ENCODE results near the gene ACAP1. TPM values are rescaled to one million over a fixed set of nuclear protein-coding genes. Genes with fewer than 3 reads are reported as not detected.

The ACAP1 gene
- total and polyA plus RNA-seq, 12 donors: 2.1 to 54.7 (median 10.8) TPM

GRCh38 chr17:7394452-7395191 is 58.3 kb downstream of the ACAP1 start, which contains the start of gene PLSCR3:
Gene PLSCR3, minus strand, starts transcription at chr17:7394525. Its CDS starts 415 bp downstream, at chr17:7394110.
- Histone ChIP-seq H3K27me3 (no peaks in the 10 kb centered on the region), H3K9me3 (replicated peaks in 1 of 3) (no peaks in the 10 kb centered on the region), H3K4me1 (replicated peaks in 1 of 2) (peaks cover 6 to 16% of the 10 kb centered on the region in 2 donors), H3K36me3 (replicated peaks in 1 of 2) (no peaks in the 10 kb centered on the region), H3K4me3 (peak within 1 kb of the TSS; percentile 56 to 72 (median 62)), H3K27ac (peak within 1 kb of the TSS; percentile 90 to 96 (median 93))
- peak; percentile 89 to 94 (median 92) for DNase-seq
- TF ChIP-seq POLR2A (IDR thresholded peaks at IDR 0.05) (peak; percentile 70 to 86), CTCF (IDR thresholded peaks at IDR 0.05) (peak in 4 of 6 experiments; percentile 26 to 61 (median 50))
- intact Hi-C loops (cut with DNase I): no loop called here
- 0 to 1% (median 0%) methylated on average over 4 to 71 of the region's 71 CpGs for WGBS, 4 donors

- no peak for DNase-seq
- H3K9me3 ChIP-seq (replicated peaks in 1 of 3): no peaks in the 10 kb centered on the region
- peaks cover 6 to 16% of the 10 kb centered on the region in 2 donors for H3K4me1 ChIP-seq (replicated peaks in 1 of 2)
- no peaks in the 10 kb centered on the region for H3K27me3 ChIP-seq
- H3K36me3 ChIP-seq (replicated peaks in 1 of 2): no peaks in the 10 kb centered on the region
- no peak for TF ChIP-seq POLR2A (IDR thresholded peaks at IDR 0.05)
- TF ChIP-seq CTCF (IDR thresholded peaks at IDR 0.05): no peak
- no peak overlapping the region for H3K4me3 ChIP-seq
- 83 to 89% (median 86%) methylated on average over 4 of the region's 4 CpGs for WGBS, 4 donors
- intact Hi-C loops (cut with DNase I): no loop called here
- no peak overlapping the region for H3K27ac ChIP-seq
Observed at GRCh38 chr17:7396147-7396546, 59.8 kb downstream of the ACAP1 start.

GRCh38 chr17:7398612-7399011 is 62.3 kb downstream of the ACAP1 start:
- Histone ChIP-seq H3K27me3 (no peaks in the 10 kb centered on the region), H3K4me3 (no peak overlapping the region), H3K4me1 (replicated peaks in 1 of 2) (peaks cover 13 to 19% of the 10 kb centered on the region in 2 donors), H3K27ac (no peak overlapping the region), H3K36me3 (replicated peaks in 1 of 2) (no peaks in the 10 kb centered on the region), H3K9me3 (replicated peaks in 1 of 3) (no peaks in the 10 kb centered on the region)
- intact Hi-C loops (cut with DNase I): loop anchor here in 1 of 2 donors (2.0 kb wide), 1 partner anchor 76 kb away; no protein-coding TSS in a partner anchor
- WGBS, 4 donors: 72 to 92% (median 76%) methylated on average over 2 of the region's 2 CpGs
- no peak for DNase-seq
- TF ChIP-seq POLR2A (IDR thresholded peaks at IDR 0.05) (no peak), CTCF (IDR thresholded peaks at IDR 0.05) (no peak)

Small RNA genes lying within 50 kb of the gene (small RNA-seq; reads per million reads assigned to genes)
- 0 reads per million in 2 donors for gene AC026954.2

Other genes with a start within 250 kb of the ACAP1 start
Only the 30 nearest of the 35 such genes appear.
- gene ASGR1, start 157.2 kb upstream of the ACAP1 start, total RNA-seq: 1 to 10 TPM in 6 of 9 donors, under 1 TPM in 1, not detected in 2; 0.63 to 2.7 (median 1.7) TPM
- 1 to 10 TPM in 2 of 3 donors, under 1 TPM in 1; 0.29 to 6.9 (median 5.0) TPM for gene ASGR1, start 157.2 kb upstream of the ACAP1 start, polyA plus RNA-seq
- gene DLG4, start 116.7 kb upstream of the ACAP1 start, total RNA-seq: 10 to 100 TPM; 14.1 to 70.2 (median 31.4) TPM
- gene DLG4, start 116.7 kb upstream of the ACAP1 start, polyA plus RNA-seq: 100 to 1,000 TPM in 1 of 3 donors, 10 to 100 TPM in 2; 19.1 to 172 (median 29.6) TPM
- 1,000 to 10,000 TPM in 8 of 9 donors, 100 to 1,000 TPM in 1; 961 to 2,378 (median 1,747) TPM for gene ACADVL, start 116.6 kb upstream of the ACAP1 start, total RNA-seq
- gene ACADVL, start 116.6 kb upstream of the ACAP1 start, polyA plus RNA-seq: 1,000 to 10,000 TPM in 2 of 3 donors, 100 to 1,000 TPM in 1; 972 to 6,098 (median 5,777) TPM
- gene DVL2, start 102.0 kb upstream of the ACAP1 start, total RNA-seq: 10 to 100 TPM; 25.2 to 87.2 (median 44.8) TPM
- 10 to 100 TPM; 11.8 to 80.9 (median 19.2) TPM for gene DVL2, start 102.0 kb upstream of the ACAP1 start, polyA plus RNA-seq
- gene PHF23, start 97.1 kb upstream of the ACAP1 start, total RNA-seq: 100 to 1,000 TPM in 1 of 9 donors, 10 to 100 TPM in 8; 33.5 to 141 (median 66.8) TPM
- gene PHF23, start 97.1 kb upstream of the ACAP1 start, polyA plus RNA-seq: 10 to 100 TPM; 28.0 to 80.3 (median 49.6) TPM
- 1,000 to 10,000 TPM in 1 of 9 donors, 100 to 1,000 TPM in 8; 195 to 1,049 (median 833) TPM for gene GABARAP, start 94.1 kb upstream of the ACAP1 start, total RNA-seq
- 1,000 to 10,000 TPM in 2 of 3 donors, 100 to 1,000 TPM in 1; 694 to 1,285 (median 1,047) TPM for gene GABARAP, start 94.1 kb upstream of the ACAP1 start, polyA plus RNA-seq
- gene CTDNEP1, start 84.8 kb upstream of the ACAP1 start, total RNA-seq: 100 to 1,000 TPM in 5 of 9 donors, 10 to 100 TPM in 4; 30.3 to 144 (median 125) TPM
- 100 to 1,000 TPM in 1 of 3 donors, 10 to 100 TPM in 2; 67.9 to 177 (median 84.4) TPM for gene CTDNEP1, start 84.8 kb upstream of the ACAP1 start, polyA plus RNA-seq
- 10 to 100 TPM; 28.0 to 82.7 (median 58.8) TPM for gene ELP5, start 84.3 kb upstream of the ACAP1 start, total RNA-seq
- gene ELP5, start 84.3 kb upstream of the ACAP1 start, polyA plus RNA-seq: 10 to 100 TPM; 39.0 to 96.5 (median 77.4) TPM
- 10 to 100 TPM in 4 of 9 donors, 1 to 10 TPM in 5; 2.0 to 35.6 (median 7.0) TPM for gene CLDN7, start 74.1 kb upstream of the ACAP1 start, total RNA-seq
- 1 to 10 TPM; 1.6 to 9.7 (median 5.3) TPM for gene CLDN7, start 74.1 kb upstream of the ACAP1 start, polyA plus RNA-seq
- gene SLC2A4, start 54.8 kb upstream of the ACAP1 start, total RNA-seq: 10 to 100 TPM in 4 of 9 donors, 1 to 10 TPM in 5; 1.8 to 30.0 (median 7.8) TPM
- gene SLC2A4, start 54.8 kb upstream of the ACAP1 start, polyA plus RNA-seq: 10 to 100 TPM in 1 of 3 donors, 1 to 10 TPM in 1, under 1 TPM in 1; 0.75 to 12.7 (median 5.6) TPM
- gene YBX2, start 41.9 kb upstream of the ACAP1 start, total RNA-seq: under 1 TPM in 4 of 9 donors, not detected in 5; 0.06 to 0.28 (median 0.09) TPM
- gene YBX2, start 41.9 kb upstream of the ACAP1 start, polyA plus RNA-seq: 1 to 10 TPM in 1 of 3 donors, under 1 TPM in 1, not detected in 1; 0.88 to 1.4 TPM
- gene EIF5A, start 28.9 kb upstream of the ACAP1 start, total RNA-seq: 100 to 1,000 TPM; 110 to 666 (median 262) TPM
- gene EIF5A, start 28.9 kb upstream of the ACAP1 start, polyA plus RNA-seq: 100 to 1,000 TPM; 469 to 594 (median 589) TPM
- gene GPS2, start 21.2 kb upstream of the ACAP1 start, total RNA-seq: 100 to 1,000 TPM in 5 of 9 donors, 10 to 100 TPM in 4; 69.1 to 124 (median 100) TPM
- 100 to 1,000 TPM; 167 to 196 (median 191) TPM for gene GPS2, start 21.2 kb upstream of the ACAP1 start, polyA plus RNA-seq
- gene NEURL4, start 7.2 kb upstream of the ACAP1 start, total RNA-seq: 10 to 100 TPM; 10.4 to 46.9 (median 25.0) TPM
- 100 to 1,000 TPM in 1 of 3 donors, 10 to 100 TPM in 1, 1 to 10 TPM in 1; 8.7 to 111 (median 45.5) TPM for gene NEURL4, start 7.2 kb upstream of the ACAP1 start, polyA plus RNA-seq
- gene KCTD11, start 15.6 kb downstream of the ACAP1 start, total RNA-seq: 10 to 100 TPM in 6 of 9 donors, 1 to 10 TPM in 3; 6.8 to 13.8 (median 11.5) TPM
- gene KCTD11, start 15.6 kb downstream of the ACAP1 start, polyA plus RNA-seq: 1 to 10 TPM; 5.2 to 10.0 (median 7.1) TPM
- gene TMEM95, start 18.6 kb downstream of the ACAP1 start, total RNA-seq: not detected
- not detected for gene TMEM95, start 18.6 kb downstream of the ACAP1 start, polyA plus RNA-seq
- gene TNK1, start 44.6 kb downstream of the ACAP1 start, total RNA-seq: 1 to 10 TPM in 7 of 9 donors, under 1 TPM in 2; 0.06 to 8.7 (median 2.1) TPM
- gene TNK1, start 44.6 kb downstream of the ACAP1 start, polyA plus RNA-seq: 1 to 10 TPM in 2 of 3 donors, under 1 TPM in 1; 0.13 to 3.9 (median 1.6) TPM
- 10 to 100 TPM in 8 of 9 donors, 1 to 10 TPM in 1; 7.7 to 34.5 (median 27.0) TPM for gene PLSCR3, start 58.0 kb downstream of the ACAP1 start, total RNA-seq
- gene PLSCR3, start 58.0 kb downstream of the ACAP1 start, polyA plus RNA-seq: 10 to 100 TPM; 13.2 to 42.5 (median 32.9) TPM
- gene TMEM256, start 67.6 kb downstream of the ACAP1 start, total RNA-seq: 100 to 1,000 TPM in 3 of 9 donors, 10 to 100 TPM in 6; 52.9 to 205 (median 92.4) TPM
- gene TMEM256, start 67.6 kb downstream of the ACAP1 start, polyA plus RNA-seq: 100 to 1,000 TPM in 2 of 3 donors, 10 to 100 TPM in 1; 48.5 to 334 (median 254) TPM
- 10 to 100 TPM in 6 of 9 donors, 1 to 10 TPM in 3; 2.8 to 34.8 (median 14.4) TPM for gene NLGN2, start 71.3 kb downstream of the ACAP1 start, total RNA-seq
- 10 to 100 TPM in 2 of 3 donors, 1 to 10 TPM in 1; 7.7 to 44.6 (median 28.1) TPM for gene NLGN2, start 71.3 kb downstream of the ACAP1 start, polyA plus RNA-seq
- gene SPEM1, start 83.8 kb downstream of the ACAP1 start, total RNA-seq: not detected
- gene SPEM1, start 83.8 kb downstream of the ACAP1 start, polyA plus RNA-seq: not detected
- gene SPEM2, start 89.1 kb downstream of the ACAP1 start, total RNA-seq: not detected
- not detected for gene SPEM2, start 89.1 kb downstream of the ACAP1 start, polyA plus RNA-seq
- gene SPEM3, start 92.3 kb downstream of the ACAP1 start, total RNA-seq: not detected
- gene SPEM3, start 92.3 kb downstream of the ACAP1 start, polyA plus RNA-seq: not detected
- 10 to 100 TPM in 4 of 9 donors, 1 to 10 TPM in 5; 5.7 to 26.6 (median 8.8) TPM for gene TMEM102, start 98.9 kb downstream of the ACAP1 start, total RNA-seq
- 1 to 10 TPM; 2.1 to 8.7 (median 6.6) TPM for gene TMEM102, start 98.9 kb downstream of the ACAP1 start, polyA plus RNA-seq
- gene FGF11, start 103.0 kb downstream of the ACAP1 start, total RNA-seq: 10 to 100 TPM; 12.1 to 76.7 (median 23.4) TPM
- gene FGF11, start 103.0 kb downstream of the ACAP1 start, polyA plus RNA-seq: 10 to 100 TPM; 10.2 to 33.2 (median 19.2) TPM
- gene CHRNB1, start 108.5 kb downstream of the ACAP1 start, total RNA-seq: 10 to 100 TPM; 18.7 to 56.3 (median 37.9) TPM
- gene CHRNB1, start 108.5 kb downstream of the ACAP1 start, polyA plus RNA-seq: 10 to 100 TPM; 32.2 to 40.8 (median 32.9) TPM
- 100 to 1,000 TPM in 1 of 9 donors, 10 to 100 TPM in 8; 16.6 to 111 (median 75.3) TPM for gene ZBTB4, start 143.1 kb downstream of the ACAP1 start, total RNA-seq
- 10 to 100 TPM; 30.0 to 59.6 (median 54.6) TPM for gene ZBTB4, start 143.1 kb downstream of the ACAP1 start, polyA plus RNA-seq
- gene SLC35G6, start 144.9 kb downstream of the ACAP1 start, total RNA-seq: not detected
- gene SLC35G6, start 144.9 kb downstream of the ACAP1 start, polyA plus RNA-seq: under 1 TPM in 1 of 3 donors, not detected in 2; 0.24 TPM
- gene POLR2A, start 147.8 kb downstream of the ACAP1 start, total RNA-seq: 100 to 1,000 TPM in 5 of 9 donors, 10 to 100 TPM in 4; 34.9 to 172 (median 117) TPM
- 10 to 100 TPM; 19.3 to 80.4 (median 58.7) TPM for gene POLR2A, start 147.8 kb downstream of the ACAP1 start, polyA plus RNA-seq
- 100 to 1,000 TPM in 2 of 9 donors, 10 to 100 TPM in 6, 1 to 10 TPM in 1; 3.3 to 134 (median 52.8) TPM for gene TNFSF12, start 212.5 kb downstream of the ACAP1 start, total RNA-seq
- gene TNFSF12, start 212.5 kb downstream of the ACAP1 start, polyA plus RNA-seq: 10 to 100 TPM; 18.8 to 70.8 (median 65.6) TPM